Activated naive CD8-positive, alpha-beta T cell treated with anti-CD3 and anti-CD28 coated beads for 36 hours (primary cell): ENCODE results near the gene GNAS. TPM values are rescaled to one million over a fixed set of nuclear protein-coding genes. Genes with fewer than 3 reads are reported as not detected.

ENCODE experiments used
- DNase-seq: peaks from one replicate; pipeline ENCODE4 v3.0.0; 2021
- H3K27ac Mint-ChIP-seq: one replicate; pipeline ENCODE4 v1.8.0; 2022; ENCODE audit warnings: mild to moderate bottlenecking, moderate library complexity, mixed read lengths
- H3K27me3 Mint-ChIP-seq: one replicate; pipeline ENCODE4 v1.8.0; 2022; ENCODE audit warnings: mild to moderate bottlenecking, mixed read lengths
- H3K36me3 Mint-ChIP-seq: one replicate; pipeline ENCODE4 v1.8.0; 2021; ENCODE audit warnings: mild to moderate bottlenecking, mixed read lengths
- H3K4me1 Mint-ChIP-seq: one replicate; pipeline ENCODE4 v1.8.0; 2021; ENCODE audit warnings: mixed read lengths
- H3K4me3 Mint-ChIP-seq: one replicate; pipeline ENCODE4 v1.8.0; 2022; ENCODE audit warnings: mild to moderate bottlenecking, moderate library complexity, mixed read lengths
- H3K9me3 Mint-ChIP-seq: one replicate; pipeline ENCODE4 v1.8.0; 2022; ENCODE audit warnings: mixed read lengths
- total RNA-seq, 2 experiments: library from RNA; stranded (reverse); gene quantifications; one replicate each; pipeline ENCODE4 v1.2.3, GENCODE V29; 2021

The GNAS gene
- total RNA-seq, 2 experiments from 2014 or later, result 779 to 785 TPM

DNA sequence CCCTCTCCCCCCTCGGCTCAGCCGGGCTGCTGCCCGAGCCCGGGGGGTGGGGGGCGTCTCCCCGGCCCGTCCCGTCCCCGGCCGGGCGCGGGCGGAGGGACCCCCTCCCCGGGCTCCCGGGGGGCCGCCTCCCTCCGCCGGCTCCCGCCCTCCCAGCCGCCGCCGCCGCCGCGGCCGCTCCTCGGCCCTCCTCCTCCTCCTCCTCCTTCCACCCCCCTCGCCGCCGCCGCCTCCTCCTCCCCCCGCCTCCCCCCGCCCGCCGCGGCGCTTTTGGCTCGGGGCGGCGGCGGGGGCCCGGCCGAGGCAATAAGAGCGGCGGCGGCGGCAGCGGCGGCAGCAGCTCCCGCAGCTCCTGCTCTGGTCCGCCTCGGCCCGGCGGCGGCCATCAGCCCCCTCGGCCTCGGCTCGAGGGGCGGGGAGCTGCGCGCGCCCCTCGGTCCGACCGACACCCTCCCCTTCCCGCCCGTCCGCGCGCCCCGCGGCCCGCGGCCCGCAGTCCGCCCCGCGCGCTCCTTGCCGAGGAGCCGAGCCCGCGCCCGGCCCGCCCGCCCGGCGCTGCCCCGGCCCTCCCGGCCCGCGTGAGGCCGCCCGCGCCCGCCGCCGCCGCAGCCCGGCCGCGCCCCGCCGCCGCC lies 38.7 kb downstream of the GNAS start:
- Mint-ChIP-seq H3K36me3 (peaks cover 34% of the 10 kb centered on the region), H3K4me3 (peak overlapping the region; percentile 67), H3K9me3 (no peaks in the 10 kb centered on the region), H3K27ac (peak overlapping the region; percentile 77), H3K4me1 (peaks cover 52% of the 10 kb centered on the region), H3K27me3 (peaks cover 4% of the 10 kb centered on the region)
- peak; percentile 76 for DNase-seq

DNA sequence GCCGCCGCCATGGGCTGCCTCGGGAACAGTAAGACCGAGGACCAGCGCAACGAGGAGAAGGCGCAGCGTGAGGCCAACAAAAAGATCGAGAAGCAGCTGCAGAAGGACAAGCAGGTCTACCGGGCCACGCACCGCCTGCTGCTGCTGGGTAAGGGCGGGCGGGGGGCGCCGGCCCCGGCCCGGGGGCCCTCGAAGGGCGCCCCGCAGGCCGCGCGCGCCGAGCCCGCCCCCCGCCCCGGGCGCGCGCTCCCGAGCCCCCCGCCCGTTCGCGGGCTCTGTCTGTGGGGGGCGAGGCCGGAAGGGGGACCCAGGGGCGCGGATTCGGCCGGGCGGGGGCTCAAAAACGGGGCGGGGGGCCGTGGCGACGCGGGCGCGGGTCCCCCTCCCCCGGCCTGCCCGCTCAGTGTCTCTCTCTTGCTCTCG lies 39.2 kb downstream of the GNAS start:
- Mint-ChIP-seq H3K4me1 (peaks cover 51% of the 10 kb centered on the region), H3K27ac (peak overlapping the region; percentile 96)

DNA sequence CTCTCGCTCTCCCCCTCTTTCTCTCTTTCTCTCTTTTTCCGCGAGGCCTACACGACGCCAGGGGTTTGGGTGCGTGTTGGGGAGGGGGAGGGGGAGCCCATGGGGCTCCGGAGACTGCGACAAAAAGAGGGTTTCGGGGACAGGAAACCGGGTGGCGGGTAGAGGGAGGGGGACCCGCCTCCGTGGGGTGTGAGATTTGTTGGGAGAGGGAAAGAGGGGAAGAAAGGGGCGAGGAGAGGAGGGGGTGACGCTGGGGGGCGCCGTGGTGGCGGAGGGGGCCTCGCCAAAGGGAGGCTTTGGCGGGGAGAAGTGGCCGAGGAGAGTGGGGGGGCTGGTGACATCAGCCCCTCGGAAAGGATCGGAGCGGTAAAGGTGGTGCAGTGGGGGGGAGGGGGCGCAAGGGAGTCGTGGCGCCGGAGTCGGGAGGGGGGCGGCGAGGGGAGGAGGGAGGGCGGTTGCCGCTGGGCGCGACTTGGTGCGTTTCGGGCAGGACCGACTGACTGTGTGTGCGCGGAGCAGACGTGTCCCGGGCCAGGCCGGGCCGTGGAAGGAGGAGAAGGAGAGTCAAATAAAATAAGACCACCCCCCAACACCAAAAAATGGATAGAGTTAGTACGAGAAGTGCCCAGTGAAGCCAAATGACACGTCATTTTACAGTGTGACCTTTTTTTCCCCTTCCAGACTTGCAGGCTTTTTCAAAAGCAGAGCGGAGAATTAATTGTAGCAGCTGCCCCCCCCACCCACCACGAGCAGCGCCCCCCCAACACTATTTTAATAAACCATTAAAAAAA lies 39.8 kb downstream of the GNAS start:
- no peaks in the 10 kb centered on the region for H3K9me3 Mint-ChIP-seq
- peak; percentile 82 for DNase-seq
- H3K27ac Mint-ChIP-seq, result peak overlapping the region; percentile 96
- peak overlapping the region; percentile 90 for H3K4me3 Mint-ChIP-seq
- peaks cover 43% of the 10 kb centered on the region for H3K36me3 Mint-ChIP-seq
- H3K4me1 Mint-ChIP-seq, result peaks cover 51% of the 10 kb centered on the region
- peaks cover 4% of the 10 kb centered on the region for H3K27me3 Mint-ChIP-seq

More for the DNA sequence above, 39.2 kb downstream of the GNAS start:
- DNase-seq, result no peak
- peak overlapping the region; percentile 90 for H3K4me3 Mint-ChIP-seq
- H3K27me3 Mint-ChIP-seq, result peaks cover 4% of the 10 kb centered on the region
- H3K36me3 Mint-ChIP-seq, result peaks cover 38% of the 10 kb centered on the region
- H3K9me3 Mint-ChIP-seq, result no peaks in the 10 kb centered on the region

DNA sequence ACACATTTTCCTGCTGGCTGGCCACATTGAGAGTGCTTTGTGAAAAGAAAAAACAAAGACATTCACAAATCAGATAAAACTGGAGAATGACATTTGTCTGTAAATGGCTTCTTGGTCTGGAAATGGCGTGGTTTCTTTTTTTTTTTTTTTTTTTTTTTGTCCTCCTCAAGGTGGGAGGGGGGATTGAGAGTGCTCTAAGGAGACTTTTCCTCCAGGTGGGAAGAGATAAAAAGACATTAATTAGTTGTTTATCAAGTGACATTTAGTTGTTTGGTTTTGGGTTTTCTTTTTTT lies 40.4 kb downstream of the GNAS start:
- H3K9me3 Mint-ChIP-seq, result no peaks in the 10 kb centered on the region
- no peak for DNase-seq
- peak overlapping the region; percentile 96 for H3K27ac Mint-ChIP-seq
- H3K4me1 Mint-ChIP-seq, result peaks cover 51% of the 10 kb centered on the region
- H3K36me3 Mint-ChIP-seq, result peaks cover 47% of the 10 kb centered on the region
- H3K4me3 Mint-ChIP-seq, result peak overlapping the region; percentile 90
- H3K27me3 Mint-ChIP-seq, result peaks cover 4% of the 10 kb centered on the region

DNA sequence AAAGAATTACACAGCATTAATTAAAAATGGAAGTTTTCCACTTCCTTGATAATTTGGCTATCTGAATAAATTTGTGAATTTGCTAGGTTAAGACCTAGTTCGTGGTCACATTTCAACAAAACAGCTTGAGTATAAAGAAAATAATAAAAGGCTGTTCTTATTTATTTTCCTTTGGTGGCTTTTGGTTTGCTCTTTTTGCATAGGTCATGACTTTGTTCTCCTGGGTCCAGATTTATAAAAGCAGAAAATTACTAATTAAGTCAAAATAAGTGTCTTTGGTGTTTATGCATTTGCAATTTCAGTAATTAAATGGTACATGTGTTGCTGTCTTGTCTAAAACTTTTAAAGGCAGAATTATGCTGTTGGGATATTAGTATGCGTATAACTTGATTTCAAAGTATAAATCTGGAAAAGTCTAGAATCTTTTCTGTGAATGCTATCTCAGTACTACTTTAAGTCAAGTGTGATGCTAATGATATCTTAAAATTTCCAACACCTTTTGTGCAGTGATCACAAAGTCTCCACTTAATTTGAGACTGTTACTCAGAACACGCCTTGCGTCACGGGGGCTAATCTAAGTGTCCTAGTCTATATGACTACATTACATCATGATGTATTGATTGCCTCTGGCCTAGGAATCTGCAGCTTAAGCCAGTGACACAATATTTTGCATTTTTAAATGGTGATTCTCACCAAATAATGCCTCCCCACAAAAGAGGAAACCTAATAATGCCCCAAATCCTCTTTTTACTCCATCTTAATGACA lies 41.0 kb downstream of the GNAS start:
- DNase-seq, result peak; percentile 60
- Mint-ChIP-seq H3K4me1 (peaks cover 51% of the 10 kb centered on the region), H3K27ac (peak overlapping the region; percentile 88), H3K36me3 (peaks cover 46% of the 10 kb centered on the region), H3K9me3 (no peaks in the 10 kb centered on the region), H3K27me3 (peaks cover 4% of the 10 kb centered on the region), H3K4me3 (peak overlapping the region; percentile 78)

DNA sequence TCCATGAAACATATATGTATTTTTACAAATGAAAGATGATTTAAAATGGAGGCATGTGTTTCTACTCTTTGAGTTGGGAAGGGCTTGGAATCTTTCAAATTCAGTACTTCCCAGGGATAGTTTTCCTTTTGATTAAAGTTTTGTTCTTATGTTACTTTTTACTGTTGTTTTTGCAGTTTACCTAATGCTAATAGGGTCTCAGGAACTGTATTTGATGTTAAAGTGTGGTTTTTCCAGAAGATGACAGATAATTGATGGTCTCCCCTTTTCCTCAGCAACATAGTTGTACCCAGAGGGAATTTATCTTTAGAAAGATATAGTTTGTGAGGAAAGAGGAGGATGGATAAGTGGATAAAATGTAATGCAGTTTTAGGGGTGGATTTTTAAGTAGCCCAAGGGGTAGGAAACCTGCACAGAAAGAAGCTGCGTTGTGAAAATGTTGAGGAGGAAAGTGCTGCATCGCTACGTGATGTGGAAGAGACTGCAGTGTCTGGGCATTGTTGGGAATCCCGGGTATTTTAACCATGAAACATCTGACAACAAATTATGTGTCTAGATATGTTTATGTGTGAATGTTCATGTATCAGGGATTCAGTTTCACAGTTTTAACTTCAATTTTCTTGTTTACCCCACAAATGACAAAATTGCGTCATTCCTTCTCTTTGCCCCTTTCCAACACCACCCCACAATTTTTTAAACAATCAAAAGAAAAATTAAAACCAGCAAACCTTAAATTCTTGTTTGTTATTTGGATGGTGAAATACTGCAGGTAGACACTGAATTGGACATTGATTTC lies 42.3 kb downstream of the GNAS start:
- H3K27me3 Mint-ChIP-seq, result peaks cover 4% of the 10 kb centered on the region
- no peaks in the 10 kb centered on the region for H3K9me3 Mint-ChIP-seq
- H3K27ac Mint-ChIP-seq, result peak overlapping the region; percentile 88
- DNase-seq, result no peak
- peak overlapping the region; percentile 78 for H3K4me3 Mint-ChIP-seq
- H3K36me3 Mint-ChIP-seq, result peaks cover 54% of the 10 kb centered on the region
- H3K4me1 Mint-ChIP-seq, result peaks cover 60% of the 10 kb centered on the region

DNA sequence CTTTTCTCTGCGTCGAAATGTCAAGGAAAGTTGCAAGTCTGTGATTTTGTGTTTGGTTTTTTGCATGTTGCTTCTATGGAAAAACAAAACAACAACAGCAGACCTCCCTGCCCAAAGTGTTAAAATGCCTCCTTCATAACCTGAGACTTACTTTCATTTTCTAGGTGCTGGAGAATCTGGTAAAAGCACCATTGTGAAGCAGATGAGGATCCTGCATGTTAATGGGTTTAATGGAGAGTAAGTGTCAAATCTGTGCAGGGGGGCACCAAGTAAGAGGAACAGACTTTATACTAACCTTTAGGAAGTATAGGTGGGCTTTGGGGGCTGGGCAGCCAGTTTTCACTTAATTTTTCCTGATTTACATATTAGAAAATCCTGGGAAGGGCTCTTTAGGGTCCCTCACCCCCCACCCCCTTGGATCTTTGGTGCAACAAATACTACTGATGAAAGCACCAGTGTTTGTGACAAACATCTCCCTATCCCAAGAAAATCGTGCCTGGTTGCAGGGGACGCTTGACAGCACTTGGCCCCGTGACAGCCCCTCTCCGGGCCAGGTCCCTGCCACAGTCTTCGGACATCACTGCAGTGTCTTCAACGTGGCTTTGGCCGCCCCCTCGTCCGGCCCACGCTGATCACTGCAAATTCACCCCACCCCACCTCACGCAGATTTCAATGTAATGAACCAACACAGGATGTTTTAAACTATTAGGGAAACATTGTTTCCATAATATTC lies 43.1 kb downstream of the GNAS start:
- Mint-ChIP-seq H3K4me3 (peak overlapping the region; percentile 78), H3K36me3 (peaks cover 60% of the 10 kb centered on the region), H3K4me1 (peaks cover 66% of the 10 kb centered on the region), H3K27me3 (peaks cover 4% of the 10 kb centered on the region), H3K27ac (peak overlapping the region; percentile 88), H3K9me3 (no peaks in the 10 kb centered on the region)
- DNase-seq, result no peak

DNA sequence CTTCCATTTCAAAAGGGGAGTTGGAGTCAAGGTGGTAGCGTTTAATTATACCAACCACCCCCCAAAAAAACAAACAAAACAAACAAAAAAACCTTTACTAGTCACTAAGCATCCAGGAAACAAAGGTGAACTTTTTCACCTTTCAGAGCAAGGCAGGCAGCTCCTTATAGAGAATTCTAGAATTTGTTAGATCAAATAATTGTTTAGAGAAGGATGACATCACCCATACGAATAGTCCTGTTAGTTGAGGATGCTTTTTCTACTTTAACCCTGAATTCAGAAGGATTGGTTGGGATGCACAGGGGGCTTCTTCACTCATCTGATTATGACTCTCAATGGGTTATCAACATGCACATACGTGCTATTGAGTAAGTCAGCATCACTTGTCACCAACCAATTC lies 44.3 kb downstream of the GNAS start:
- H3K36me3 Mint-ChIP-seq, result peaks cover 60% of the 10 kb centered on the region
- no peaks in the 10 kb centered on the region for H3K9me3 Mint-ChIP-seq
- peak overlapping the region; percentile 88 for H3K27ac Mint-ChIP-seq
- no peak for DNase-seq
- peaks cover 73% of the 10 kb centered on the region for H3K4me1 Mint-ChIP-seq
- no peak overlapping the region for H3K4me3 Mint-ChIP-seq
- peaks cover 4% of the 10 kb centered on the region for H3K27me3 Mint-ChIP-seq

DNA sequence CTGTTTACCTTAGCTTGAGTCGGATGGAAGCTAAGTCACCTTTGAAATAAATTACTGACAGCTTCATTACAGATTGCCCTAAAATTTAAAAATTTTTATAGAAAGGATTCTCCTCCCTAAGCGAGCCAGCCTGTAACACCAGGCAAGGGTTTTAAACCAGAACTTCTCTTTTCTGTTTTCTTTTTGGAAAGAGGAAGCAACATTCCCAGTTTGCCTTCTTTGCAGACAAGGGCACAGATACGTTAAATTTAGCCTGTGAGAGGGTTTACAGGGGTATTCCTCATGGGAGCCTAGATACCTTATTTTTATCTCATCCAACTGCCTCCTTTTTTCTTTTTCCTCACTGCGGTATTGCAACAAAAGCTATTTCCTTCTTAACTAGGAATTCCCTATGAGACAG lies 45.0 kb downstream of the GNAS start:
- no peak overlapping the region for H3K4me3 Mint-ChIP-seq
- peak overlapping the region; percentile 88 for H3K27ac Mint-ChIP-seq
- H3K4me1 Mint-ChIP-seq, result peaks cover 79% of the 10 kb centered on the region
- no peaks in the 10 kb centered on the region for H3K27me3 Mint-ChIP-seq
- no peaks in the 10 kb centered on the region for H3K9me3 Mint-ChIP-seq
- H3K36me3 Mint-ChIP-seq, result peaks cover 55% of the 10 kb centered on the region
- no peak for DNase-seq

DNA sequence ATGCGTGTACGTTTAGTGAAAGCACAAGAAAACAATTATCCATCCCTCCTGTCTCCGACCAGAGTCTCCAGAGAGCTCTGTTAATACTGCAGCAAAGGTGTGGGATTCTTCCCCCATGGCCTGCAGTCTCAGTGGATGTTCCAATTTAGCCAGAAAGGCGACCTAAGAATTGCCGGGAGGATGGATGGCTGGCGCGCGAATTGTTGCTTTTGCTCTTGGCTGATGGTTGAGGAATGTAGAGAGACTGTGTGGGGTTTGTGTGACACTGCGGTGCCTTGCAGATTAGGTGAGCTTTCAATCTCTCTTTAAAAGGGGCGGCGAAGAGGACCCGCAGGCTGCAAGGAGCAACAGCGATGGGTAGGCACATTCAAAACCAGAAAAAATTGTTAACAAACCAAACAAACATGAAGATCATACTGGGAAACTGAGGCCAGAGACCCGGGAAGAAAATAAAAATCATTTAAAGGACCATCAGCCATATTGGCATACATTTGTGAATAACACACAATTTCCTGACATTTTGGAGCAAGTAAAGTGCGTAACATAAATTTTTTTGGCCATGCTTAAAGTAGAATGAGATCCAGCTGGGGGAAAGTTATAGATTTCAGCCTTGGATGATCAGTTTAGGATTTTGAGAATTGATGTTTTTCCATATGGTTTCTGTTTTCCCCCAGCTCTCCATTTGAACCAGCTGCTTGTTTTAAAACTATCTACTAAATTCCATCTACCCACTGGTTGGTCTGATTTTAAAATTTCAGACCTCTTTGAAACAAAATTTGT lies 46.3 kb downstream of the GNAS start:
- Mint-ChIP-seq H3K4me3 (no peak overlapping the region), H3K9me3 (no peaks in the 10 kb centered on the region), H3K36me3 (peaks cover 55% of the 10 kb centered on the region), H3K27me3 (no peaks in the 10 kb centered on the region), H3K4me1 (peaks cover 80% of the 10 kb centered on the region), H3K27ac (peak overlapping the region; percentile 72)
- DNase-seq, result no peak

DNA sequence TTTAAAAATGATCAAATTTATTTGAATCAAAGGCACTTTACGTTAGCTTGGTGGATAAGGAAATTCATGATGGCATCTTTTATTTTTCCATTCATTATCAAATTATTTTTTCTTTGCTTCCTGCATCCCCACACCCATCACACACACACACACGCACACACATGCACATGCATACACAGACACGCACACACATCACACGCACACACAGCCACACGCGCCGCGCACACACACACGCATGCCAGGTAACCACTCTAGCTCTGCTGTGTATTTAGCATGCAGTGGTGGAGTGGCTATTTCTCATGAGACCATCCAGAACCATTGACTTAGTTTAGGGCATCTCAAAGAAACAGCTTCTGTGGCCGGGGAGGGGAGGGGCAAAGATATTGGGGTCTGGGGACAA lies 47.0 kb downstream of the GNAS start:
- Mint-ChIP-seq H3K27ac (peak overlapping the region; percentile 65), H3K27me3 (no peaks in the 10 kb centered on the region), H3K36me3 (peaks cover 53% of the 10 kb centered on the region), H3K4me1 (peaks cover 76% of the 10 kb centered on the region), H3K4me3 (no peak overlapping the region), H3K9me3 (no peaks in the 10 kb centered on the region)
- DNase-seq, result no peak

DNA sequence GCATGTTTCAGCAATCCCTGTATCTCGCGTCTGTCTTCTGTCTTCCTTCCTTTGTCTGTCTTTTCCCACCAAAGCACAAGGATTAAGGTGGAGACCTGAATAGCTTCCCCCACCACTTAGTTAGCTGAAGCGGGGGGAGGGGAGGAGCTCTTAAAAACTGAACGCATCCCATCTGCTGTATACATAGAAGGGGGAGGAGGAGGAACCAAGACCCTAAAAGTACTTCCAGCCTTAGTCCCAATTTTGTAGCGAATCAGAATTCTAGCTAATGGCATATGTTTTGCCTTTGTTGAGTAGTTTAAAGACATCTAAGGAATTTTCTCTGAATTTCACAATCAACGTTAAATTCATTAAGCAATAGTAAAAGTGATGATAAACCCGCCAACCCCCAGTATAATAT lies 47.9 kb downstream of the GNAS start:
- peaks cover 74% of the 10 kb centered on the region for H3K4me1 Mint-ChIP-seq
- no peak overlapping the region for H3K4me3 Mint-ChIP-seq
- H3K27me3 Mint-ChIP-seq, result no peaks in the 10 kb centered on the region
- H3K27ac Mint-ChIP-seq, result no peak overlapping the region
- DNase-seq, result no peak
- H3K36me3 Mint-ChIP-seq, result peaks cover 51% of the 10 kb centered on the region
- no peaks in the 10 kb centered on the region for H3K9me3 Mint-ChIP-seq

DNA sequence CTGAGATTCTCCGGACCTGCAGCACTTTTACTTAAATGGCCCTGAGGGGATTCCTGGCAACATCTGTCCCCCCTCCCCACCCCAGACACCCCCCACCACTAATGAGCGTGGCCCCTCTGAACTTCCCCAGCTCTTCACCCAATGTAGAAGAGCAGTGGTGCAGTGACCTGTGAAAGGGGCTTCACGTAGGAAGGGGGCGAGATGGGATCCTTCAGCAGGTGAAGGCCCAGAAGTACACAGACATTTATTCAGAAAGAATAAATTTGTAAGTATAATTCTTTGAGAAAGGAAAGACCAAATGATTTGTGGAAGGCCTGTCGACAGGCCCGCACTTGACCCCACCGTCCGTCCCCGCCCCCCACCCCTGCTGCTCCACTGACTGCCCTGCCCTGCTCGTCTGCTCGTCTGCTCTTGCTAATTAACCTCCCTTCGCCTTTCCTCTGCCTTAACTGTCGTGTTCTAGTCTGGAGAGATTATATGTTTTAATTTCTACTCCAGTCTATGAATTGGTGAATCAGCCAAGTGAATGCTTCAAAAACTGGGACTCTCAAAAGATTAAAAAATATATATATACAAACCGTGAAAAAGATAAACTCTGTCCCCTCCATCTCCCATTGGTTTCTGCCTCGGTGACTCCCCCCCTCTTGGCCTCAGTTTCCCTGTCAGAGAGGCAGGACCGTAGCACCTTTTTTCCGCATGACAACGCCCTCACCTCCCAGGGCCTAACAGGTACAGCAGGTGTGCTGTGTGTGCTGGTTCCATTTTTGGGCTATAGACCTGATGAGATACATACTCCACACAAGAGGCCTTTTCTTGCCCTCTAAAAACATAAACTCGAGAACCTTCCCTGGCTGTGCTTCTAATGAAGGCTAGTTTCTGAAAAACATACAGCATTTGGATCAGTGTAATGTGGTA lies 49.2 kb downstream of the GNAS start:
- Mint-ChIP-seq H3K27me3 (no peaks in the 10 kb centered on the region), H3K9me3 (no peaks in the 10 kb centered on the region), H3K4me3 (no peak overlapping the region), H3K27ac (no peak overlapping the region), H3K4me1 (peaks cover 70% of the 10 kb centered on the region), H3K36me3 (peaks cover 48% of the 10 kb centered on the region)
- DNase-seq, result no peak
